NB4 (cell line): Measurements from ENCODE around the gene CCDC14.

Source experiments
- POLR2A ChIP-seq: IDR thresholded peaks from 2 replicates; pipeline ENCODE4 v1.6.1; 2011; ENCODE audit warnings: mild to moderate bottlenecking; ENCODE audit not compliant: insufficient read length; ENCODE audit errors: extremely low read depth
- TF ChIP-seq, protein P1 (sequence below): IDR thresholded peaks from one replicate; pipeline ENCODE4 v1.5.1; 2012; ENCODE audit warnings: low read depth, low read length

DNA sequence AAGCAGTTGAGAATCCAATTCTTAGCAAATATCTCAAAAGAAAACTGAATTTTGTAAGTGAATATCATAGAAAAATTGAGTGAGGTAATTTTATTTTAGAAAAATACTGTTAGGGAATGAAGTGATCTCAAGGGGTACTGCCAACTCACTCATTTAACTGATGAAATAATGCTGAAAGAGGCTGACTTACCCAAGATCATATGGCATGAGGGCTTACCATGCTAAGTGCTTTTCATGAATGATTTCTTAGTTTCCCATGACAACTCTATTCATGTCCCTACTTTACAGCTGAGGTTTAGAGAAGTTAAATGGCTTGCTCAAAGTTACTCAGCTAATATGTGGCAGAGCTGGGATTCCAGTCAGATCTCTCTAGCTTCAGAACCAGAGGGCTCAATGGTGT, 30.6 kb downstream of the CCDC14 start:
- TF ChIP-seq POLR2A: no peak
- TF ChIP-seq, protein P1, sequence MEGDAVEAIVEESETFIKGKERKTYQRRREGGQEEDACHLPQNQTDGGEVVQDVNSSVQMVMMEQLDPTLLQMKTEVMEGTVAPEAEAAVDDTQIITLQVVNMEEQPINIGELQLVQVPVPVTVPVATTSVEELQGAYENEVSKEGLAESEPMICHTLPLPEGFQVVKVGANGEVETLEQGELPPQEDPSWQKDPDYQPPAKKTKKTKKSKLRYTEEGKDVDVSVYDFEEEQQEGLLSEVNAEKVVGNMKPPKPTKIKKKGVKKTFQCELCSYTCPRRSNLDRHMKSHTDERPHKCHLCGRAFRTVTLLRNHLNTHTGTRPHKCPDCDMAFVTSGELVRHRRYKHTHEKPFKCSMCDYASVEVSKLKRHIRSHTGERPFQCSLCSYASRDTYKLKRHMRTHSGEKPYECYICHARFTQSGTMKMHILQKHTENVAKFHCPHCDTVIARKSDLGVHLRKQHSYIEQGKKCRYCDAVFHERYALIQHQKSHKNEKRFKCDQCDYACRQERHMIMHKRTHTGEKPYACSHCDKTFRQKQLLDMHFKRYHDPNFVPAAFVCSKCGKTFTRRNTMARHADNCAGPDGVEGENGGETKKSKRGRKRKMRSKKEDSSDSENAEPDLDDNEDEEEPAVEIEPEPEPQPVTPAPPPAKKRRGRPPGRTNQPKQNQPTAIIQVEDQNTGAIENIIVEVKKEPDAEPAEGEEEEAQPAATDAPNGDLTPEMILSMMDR: no peak
